GM13976 (cell line): Measurements from ENCODE around the gene SUFU.

Source experiments
- DNase-seq: peaks from one replicate; pipeline ENCODE4 v3.0.0; 2012; ENCODE audit warnings: low spot score
- CTCF ChIP-seq: IDR thresholded peaks from 2 replicates; pipeline ENCODE4 v1.5.1; 2012; ENCODE audit warnings: borderline replicate concordance, mild to moderate bottlenecking; ENCODE audit not compliant: insufficient read depth; ENCODE audit errors: extremely low read depth, missing control alignments, control extremely low read depth
- in situ Hi-C: fragments of 300-500 bp; cut with MboI; formaldehyde crosslinking; loops from one replicate; pipeline ENCODE4 v1.12.0; 2022; ENCODE audit warnings: low sequenced_read_pairs, mixed read lengths, inconsistent platforms; ENCODE audit not compliant: unreplicated experiment

The SUFU gene

GRCh38 chr10:102682981-102683380, 179.2 kb downstream of the SUFU start:
- in situ Hi-C loops: no loop called here
- no peak for DNase-seq
- TF ChIP-seq CTCF: no peak
